ENCODE measurements around the gene MAMDC2.

GRCh38 chr9:70028287-70028686 lies 15.4 kb upstream of the MAMDC2 start:
- TF ChIP-seq POLR2A (IDR thresholded peaks at IDR 0.05): no peak
- no peak for TF ChIP-seq CTCF (IDR thresholded peaks at IDR 0.05)

Data from ovary (tissue), 3 donors.